ENCODE data around the gene RPS18.

- no peak for TF ChIP-seq POLR2A (IDR thresholded peaks at IDR 0.05)
- TF ChIP-seq, protein P1, sequence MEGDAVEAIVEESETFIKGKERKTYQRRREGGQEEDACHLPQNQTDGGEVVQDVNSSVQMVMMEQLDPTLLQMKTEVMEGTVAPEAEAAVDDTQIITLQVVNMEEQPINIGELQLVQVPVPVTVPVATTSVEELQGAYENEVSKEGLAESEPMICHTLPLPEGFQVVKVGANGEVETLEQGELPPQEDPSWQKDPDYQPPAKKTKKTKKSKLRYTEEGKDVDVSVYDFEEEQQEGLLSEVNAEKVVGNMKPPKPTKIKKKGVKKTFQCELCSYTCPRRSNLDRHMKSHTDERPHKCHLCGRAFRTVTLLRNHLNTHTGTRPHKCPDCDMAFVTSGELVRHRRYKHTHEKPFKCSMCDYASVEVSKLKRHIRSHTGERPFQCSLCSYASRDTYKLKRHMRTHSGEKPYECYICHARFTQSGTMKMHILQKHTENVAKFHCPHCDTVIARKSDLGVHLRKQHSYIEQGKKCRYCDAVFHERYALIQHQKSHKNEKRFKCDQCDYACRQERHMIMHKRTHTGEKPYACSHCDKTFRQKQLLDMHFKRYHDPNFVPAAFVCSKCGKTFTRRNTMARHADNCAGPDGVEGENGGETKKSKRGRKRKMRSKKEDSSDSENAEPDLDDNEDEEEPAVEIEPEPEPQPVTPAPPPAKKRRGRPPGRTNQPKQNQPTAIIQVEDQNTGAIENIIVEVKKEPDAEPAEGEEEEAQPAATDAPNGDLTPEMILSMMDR (IDR thresholded peaks at IDR 0.05) = no peak
Observed at GRCh38 chr6:33314943-33315792, 43.3 kb downstream of the RPS18 start.
